Measurements from ENCODE around the gene HSF5.
"Not testable (repeated sequence)": the region's sequence is repeated elsewhere in the genome, so short reads cannot be mapped to it uniquely, and the experiment has no call there.

The HSF5 gene

GRCh38 chr17:58412961-58413586 is 75.1 kb downstream of the HSF5 start:
- DNase-seq (ENCODE audit: low spot score) = no peak

DNA sequence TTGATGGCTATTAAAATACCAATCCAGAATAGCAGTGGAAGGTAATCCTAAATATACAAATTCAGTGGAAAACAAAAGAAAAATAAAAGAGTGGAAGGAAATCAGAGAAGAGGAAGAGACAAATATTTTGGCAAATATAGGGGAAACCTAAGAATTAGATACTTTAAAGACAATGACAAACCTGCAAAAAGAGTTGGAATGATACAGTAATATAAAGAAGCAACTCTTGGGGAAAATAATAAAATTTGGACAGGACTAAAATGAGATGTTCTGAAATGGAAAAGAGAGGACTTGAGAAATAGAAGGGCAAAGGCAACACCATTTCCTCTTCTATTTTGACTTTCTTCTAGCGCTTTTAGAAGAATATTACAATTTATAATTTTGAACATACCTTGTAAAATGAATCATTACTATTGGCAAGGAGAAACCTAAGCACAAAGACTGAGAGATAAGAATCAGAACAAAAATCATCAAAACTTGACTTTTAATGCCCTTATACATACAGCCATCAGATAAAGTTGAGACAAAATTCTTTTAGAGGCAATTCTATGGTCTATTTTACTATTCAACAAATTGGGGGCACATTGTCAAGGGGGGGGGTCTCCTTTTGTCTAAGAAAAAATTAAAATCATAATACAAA is 76.0 kb downstream of the HSF5 start:
- no peak for DNase-seq (ENCODE audit: low spot score)

DNA sequence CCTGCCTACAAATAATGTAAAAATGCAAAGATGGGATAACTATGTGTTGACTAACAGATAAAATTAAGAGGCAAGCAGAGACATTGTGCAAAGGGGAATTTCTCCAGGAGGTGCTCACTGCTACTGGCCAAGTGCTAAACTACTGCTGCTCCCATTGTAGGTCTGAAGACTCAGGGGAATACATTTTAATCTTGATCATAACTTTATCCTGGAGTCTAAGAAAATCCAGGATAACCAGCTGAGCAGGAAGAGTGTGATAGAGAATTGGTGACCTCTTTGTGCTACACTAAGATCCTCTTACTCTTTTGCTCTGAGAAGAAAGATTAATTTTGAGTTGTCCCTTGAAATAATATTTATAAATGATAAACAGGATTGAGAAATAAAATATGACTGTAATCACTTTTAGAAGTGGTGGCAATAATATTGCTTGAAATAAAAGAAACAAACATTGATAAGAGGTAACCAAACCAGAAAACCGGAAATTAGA is 76.8 kb downstream of the HSF5 start:
- DNase-seq (ENCODE audit: low spot score) = no peak

GRCh38 chr17:58410714-58411407 is 77.3 kb downstream of the HSF5 start:
- no peak for DNase-seq (ENCODE audit: low spot score)

DNA sequence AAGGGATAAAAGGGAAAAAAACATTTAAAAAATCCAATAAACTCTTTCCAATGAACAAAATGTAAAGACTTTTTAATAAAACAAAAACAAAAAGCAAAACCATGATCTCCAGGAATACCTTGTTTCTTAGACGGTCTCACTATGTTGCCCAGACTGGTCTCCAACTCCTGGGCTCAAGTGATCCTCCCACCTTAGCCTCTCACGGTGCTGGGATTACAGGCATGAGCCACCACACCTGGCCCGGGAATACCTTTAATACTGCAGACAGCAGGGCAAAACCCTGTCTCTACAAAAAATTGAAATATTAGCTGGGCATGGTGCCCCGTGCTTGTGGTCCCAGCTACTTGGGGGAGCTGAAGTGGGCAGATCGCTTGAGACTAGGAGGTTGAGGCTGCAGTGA is 78.8 kb downstream of the HSF5 start:
- DNase-seq (ENCODE audit: low spot score) = no peak

GRCh38 chr17:58403311-58403710 is 84.9 kb downstream of the HSF5 start:
- DNase-seq (ENCODE audit: low spot score) = no peak

DNA sequence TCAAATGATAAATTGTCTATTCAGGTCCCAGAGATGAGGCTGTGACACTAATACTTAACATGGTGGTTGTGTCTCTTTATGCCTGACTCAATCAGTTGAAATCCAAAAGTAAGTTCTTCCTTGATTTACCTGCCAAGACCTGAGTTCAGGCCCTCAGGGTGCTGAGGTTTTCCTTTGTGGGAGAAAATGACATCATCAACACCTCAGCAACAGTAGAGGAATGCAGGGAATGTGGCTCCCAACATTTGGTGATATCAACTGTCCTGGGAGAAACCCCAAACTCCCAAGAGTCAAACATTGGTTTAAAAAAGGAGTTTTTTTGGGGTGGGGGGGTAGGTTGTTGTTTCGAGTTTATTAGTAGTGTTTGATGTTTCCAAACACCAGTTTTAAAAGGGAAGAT is 85.5 kb downstream of the HSF5 start:
- no peak for DNase-seq (ENCODE audit: low spot score)

DNA sequence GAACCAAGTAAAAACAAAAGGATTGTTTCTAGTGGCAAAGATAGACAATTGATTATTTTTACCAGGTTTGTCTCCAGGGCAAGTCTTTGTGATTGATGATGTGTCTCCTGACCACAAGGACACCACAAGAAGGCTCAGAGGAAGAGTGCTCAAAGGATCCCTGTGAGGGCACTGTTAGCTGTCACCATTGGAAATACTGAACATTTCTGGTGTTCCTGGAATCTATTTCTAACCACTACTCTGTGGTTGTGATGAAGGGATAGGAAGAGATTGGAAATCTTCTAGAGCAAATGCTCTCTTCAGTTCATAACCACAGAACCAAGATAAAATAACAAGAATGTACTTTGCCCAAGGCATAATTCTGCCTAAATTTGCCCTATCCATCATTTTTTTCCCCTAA is 86.2 kb downstream of the HSF5 start:
- no peak for DNase-seq (ENCODE audit: low spot score)

DNA sequence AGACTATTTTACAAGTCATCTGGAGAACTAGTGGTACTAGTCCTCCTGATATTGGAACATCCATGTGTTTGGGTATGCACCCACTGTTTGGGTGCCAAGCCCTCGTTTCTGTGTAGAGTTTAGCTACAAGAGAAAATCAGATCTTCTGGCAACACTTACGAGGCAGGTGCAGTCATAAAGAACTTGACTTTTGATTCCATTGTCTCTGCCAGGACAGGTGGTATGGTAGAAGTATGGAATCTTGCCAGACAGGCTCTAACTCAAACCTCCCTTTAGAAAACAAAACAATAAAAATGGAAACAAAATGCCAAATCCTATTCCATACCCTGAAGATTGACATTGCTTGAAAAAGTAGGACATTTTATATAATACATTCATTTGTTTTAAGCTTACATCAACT is 86.9 kb downstream of the HSF5 start:
- no peak for DNase-seq (ENCODE audit: low spot score)

- no peak for DNase-seq (ENCODE audit: low spot score)
These were observed 87.4 kb downstream of the HSF5 start for GRCh38 chr17:58400826-58401225.

DNA sequence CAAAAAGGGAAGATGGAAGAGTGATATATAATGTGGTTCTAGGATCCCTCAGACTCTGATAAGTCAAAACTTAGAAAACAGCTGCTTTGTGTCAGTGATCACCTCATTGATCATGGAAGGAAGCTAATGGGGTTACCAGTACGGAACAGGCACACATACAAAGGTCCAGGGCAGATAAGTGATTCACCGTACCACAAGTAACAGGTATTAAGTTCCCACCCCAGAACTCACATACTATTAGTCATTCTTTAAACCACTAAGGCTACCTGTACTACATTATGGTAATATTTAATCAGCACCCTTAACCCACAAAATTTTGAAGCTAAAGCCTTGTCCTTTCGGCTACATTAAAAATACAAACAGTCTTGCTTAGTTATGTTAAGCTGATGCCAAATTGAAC is 88.2 kb downstream of the HSF5 start:
- no peak for DNase-seq (ENCODE audit: low spot score)

DNA sequence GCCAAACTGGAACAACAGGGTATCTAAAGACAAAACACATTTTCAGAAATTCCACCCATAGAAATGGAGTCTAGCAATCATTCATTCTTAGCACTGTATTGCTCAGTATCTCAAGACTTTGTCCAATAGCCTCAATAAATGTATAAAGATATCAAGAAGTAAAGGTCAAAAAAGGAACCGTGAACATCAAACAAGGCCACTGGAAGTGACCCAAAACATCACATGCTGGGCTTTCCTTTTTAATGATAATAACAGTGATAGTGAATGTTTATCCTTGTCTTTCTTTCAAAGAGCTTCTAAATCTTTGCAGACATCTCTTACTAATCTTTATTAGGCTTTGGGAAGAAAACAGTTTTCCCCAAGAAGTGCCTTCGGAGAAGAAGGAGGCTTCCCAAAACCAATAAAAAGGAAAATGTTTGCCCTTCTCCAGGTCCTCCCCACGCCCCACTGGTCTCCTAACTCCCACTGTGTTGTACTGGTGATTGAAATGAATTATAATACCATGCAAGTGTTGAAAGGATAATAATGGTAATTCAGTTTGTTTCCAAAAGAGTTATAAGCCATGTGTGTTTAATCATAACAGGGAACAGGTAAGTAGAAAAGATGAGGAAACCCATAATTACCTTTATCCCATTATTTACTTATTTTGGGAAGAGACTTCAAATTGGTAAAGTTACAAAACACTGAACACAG is 89.5 kb downstream of the HSF5 start:
- DNase-seq (ENCODE audit: low spot score) = no peak

GRCh38 chr17:58397421-58397820 is 90.8 kb downstream of the HSF5 start:
- not testable (repeated sequence) for DNase-seq (ENCODE audit: low spot score)

DNA sequence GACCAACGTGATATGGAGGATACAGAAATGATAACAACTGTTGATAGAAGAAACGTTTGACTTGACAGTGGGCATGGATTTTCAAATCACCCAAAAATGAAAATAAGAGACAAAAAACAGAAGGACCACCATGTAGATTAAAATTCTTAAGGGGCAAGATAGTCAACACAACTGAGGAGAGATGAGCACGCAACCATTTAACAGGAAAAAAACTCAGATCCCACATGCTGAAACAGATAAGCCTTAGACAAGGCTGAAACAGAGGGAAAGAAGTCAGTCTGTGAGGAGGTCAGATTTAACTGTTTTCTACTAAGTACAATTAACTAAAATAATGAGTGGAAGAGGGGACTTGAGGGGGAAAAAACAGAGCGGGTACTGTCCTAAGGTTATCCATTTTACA is 92.0 kb downstream of the HSF5 start:
- no peak for DNase-seq (ENCODE audit: low spot score)

DNA sequence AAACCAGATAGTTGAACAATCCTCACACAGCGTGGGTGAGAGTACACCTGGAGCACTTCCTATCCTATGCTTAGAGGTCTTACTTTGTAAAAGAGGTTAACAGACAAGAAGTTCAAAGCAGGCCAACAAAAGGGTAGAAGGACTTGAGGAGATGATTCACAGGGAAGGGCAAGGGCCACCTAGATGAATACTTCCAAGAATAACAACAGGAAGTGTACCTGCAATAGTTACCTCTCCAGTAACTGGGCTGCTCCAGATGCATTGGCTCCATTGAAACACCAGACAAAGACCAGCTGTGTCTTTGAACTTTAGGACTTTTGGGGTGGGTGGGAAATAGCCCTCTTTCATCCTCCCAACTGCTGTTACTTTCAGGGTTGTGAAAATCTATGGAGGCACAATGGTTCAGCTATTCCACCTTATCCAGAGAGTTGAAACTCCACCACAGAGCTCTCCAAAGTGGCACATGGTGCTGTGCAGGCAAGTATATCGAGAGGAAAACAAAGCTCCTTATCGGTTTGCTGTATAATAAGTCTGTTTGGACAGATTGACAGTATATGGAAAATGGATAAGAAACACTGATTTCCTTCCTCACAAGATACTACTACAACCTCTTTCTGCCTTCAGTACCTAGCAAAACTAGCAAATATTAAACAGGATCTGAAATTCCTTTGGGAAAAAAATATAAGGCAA is 93.5 kb downstream of the HSF5 start:
- no peak for DNase-seq (ENCODE audit: low spot score)

- no peak for DNase-seq (ENCODE audit: low spot score)
These were observed 96.8 kb downstream of the HSF5 start for GRCh38 chr17:58391302-58391984.

DNA sequence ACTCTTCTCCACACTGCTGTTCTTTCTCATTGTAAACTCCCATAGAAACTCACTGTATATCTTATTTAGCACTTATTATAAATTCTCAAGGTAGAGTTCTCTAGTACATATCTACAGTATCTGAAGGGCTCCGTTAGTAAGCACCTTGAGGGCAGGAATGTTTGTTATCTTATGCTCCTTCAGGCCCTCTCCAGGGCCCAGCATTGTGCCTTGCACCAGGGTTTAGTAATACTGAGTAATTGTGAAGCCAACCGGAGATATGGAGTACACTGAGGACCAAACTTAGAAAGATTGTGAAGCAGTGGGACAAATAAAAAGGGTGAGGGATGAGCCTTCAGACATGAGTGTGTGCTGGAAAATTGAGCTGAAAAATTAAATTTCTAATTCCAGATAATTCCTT is 97.3 kb downstream of the HSF5 start:
- no peak for DNase-seq (ENCODE audit: low spot score)

DNA sequence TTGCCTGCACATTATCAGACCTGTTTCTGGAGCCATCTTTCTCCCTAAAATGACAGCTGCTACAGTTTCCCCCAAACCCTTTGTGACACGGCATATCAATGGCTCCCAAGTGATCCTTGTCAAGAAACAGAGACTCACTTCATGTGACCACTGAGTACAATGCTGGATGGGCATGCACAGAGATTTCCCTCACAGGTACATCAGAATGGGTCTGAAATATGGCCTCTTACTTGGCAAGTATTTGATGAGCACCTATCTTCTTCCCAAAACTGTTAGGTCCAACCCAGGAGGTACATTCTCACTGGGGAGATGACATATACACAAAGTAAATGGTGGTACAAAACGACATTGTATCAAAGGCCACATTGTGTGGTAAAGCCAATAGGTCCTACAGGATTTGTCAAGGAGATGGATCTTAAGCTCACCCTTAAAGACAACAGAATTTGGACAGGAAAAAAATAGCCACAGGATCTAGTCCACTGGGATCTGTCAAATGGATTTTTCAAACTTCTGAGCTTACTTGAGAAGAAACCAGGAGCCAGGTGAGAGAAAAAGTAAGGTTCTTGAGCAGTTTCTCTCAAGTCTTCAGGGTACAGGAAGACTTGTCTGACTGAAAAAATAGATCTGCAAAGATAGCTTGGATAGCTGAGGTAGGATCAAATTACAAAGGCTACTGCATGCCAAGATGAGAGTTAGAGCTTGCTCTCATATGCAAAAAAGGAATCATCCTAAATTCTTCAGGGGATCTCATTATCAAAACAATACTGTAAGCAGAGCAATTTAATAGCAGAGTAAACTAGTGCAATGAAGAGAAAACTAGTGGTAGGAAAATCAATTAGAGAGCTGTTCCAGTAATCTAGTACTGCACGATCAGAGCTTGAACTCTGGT is 99.7 kb downstream of the HSF5 start:
- DNase-seq (ENCODE audit: low spot score) = no peak

DNA sequence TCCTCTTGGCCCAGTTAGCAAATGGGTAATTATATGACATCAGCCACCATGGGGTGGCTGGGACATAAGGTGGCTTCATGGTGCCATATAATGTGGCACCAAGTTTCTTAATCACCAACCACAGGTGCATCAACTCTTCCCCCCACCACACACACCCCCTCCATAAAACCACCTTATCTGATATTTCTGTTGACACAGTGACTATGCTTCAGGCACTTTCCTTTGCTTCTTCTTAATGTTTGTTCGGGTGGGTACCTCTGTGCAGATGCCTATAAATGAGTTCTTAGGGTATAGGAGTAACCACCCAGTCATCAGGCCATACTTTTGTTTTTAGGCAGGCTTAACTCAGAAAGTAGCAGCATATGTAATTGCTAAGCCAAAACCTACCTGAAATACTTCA is 100.4 kb downstream of the HSF5 start:
- DNase-seq (ENCODE audit: low spot score) = no peak

- DNase-seq (ENCODE audit: low spot score) = no peak
These were observed 101.5 kb downstream of the HSF5 start for GRCh38 chr17:58386708-58387107.
